HG03045 (cell line): ENCODE measurements around the gene TTLL10.

Experiments used
- ATAC-seq: cut with Tn5 transposase; IDR thresholded peaks from one replicate; pipeline ENCODE4 v1.9.1; 2021; ENCODE audit warnings: mild to moderate bottlenecking, moderate library complexity; ENCODE audit not compliant: unreplicated experiment

TTLL10 gene

DNA sequence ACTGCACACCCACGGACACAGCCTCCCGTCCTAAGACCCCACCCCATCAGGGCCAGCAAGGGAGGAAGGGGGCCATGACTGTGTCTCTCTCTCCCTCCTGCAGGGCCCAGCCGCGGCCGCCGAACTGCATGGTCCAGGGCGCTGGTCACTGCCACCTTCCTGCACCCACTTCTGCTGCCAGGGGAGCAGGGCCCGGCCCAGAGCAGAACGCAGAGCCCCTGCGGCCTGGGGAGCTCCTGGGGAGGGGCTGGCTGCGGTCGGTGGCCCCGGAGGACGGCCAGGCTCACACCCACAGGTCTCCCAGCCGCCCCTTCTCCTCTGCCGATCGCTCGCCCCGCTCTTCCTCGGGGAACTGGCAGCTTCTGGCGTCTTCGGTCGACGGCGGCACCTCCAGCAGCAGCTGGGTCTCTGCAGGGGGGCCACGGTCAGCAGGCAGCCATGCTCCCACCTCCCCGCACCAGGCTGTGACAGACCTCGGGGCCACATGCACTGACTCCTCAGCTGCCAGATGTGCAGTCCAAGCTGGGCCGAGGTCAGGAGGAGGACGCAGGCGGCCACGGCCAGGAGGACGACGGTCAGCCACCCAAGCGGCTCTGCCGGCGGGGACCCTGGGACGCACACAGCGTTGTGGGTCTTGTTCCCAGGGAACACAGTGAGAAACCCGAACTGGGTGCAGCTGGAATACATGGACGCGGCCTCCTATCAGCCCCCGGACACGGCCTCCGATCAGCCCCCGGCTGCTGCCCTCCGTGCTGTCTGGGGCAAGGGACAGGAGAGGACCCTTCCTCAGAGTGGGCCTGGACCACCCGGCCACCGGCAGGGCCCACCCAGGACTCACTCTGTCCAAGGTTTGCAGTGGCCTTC is 30.1 kb downstream of the TTLL10 start:
- no peak for ATAC-seq

DNA sequence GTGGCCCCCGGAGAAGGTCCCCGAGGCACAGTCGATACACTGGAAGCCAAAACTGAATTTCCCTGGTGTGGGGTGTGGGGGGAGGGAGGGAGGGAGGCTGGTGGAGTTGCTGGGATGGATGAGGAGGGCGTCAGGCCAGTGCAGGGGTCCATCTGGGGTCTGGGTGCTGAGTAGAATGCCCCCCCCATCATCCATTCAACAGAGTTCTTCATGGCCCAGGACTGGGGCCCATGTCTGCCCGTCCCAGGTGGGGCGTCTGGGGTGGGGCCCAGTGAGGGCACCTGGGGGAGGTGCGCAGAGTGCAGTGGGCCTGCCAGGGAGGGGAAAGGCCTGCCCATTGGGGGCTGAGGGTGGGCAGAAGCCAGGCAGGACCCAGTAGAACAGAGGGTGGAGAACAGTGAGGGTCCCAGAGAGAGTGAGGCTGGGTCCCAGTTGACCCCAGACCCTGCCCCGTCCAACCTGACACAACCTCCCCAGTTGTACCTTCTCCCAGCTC is 30.8 kb downstream of the TTLL10 start:
- no peak for ATAC-seq

DNA sequence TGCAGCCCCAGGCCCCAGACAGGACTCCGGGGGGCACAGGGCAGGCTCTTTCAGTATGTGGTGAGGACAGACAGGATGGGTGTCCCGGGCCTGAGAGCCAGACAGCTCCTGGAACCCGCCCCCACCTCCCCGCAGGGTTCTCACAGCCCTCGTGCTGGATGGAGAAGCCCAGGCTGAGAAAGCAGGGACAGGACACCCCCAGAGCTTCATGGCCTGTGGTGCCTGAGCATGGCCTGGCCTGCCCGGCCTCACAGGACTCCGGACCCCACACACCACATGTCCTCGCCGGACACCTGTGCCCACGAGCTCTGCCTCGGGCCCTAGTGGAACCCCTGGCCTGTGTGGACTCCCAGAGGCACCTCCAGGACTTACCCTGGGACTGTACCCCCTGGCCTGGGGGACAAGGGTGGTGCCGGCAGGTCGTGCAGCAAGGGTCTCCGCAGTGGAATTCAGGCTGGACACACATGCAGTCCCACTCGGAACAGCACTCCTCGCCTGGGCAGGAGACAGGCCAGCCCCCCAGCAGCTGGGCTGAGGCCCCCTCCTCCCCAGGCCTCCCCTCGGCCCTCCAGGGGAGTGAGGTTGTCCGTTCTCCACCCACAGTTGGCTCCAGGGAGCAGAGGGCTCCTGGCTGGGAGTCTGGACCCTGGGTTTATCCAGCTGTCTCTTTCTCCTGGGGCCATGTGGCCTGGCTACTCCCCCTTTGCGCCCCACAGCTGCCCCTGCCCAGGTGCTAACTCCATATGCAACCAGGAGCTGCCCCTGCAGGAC is 31.5 kb downstream of the TTLL10 start:
- no peak for ATAC-seq

DNA sequence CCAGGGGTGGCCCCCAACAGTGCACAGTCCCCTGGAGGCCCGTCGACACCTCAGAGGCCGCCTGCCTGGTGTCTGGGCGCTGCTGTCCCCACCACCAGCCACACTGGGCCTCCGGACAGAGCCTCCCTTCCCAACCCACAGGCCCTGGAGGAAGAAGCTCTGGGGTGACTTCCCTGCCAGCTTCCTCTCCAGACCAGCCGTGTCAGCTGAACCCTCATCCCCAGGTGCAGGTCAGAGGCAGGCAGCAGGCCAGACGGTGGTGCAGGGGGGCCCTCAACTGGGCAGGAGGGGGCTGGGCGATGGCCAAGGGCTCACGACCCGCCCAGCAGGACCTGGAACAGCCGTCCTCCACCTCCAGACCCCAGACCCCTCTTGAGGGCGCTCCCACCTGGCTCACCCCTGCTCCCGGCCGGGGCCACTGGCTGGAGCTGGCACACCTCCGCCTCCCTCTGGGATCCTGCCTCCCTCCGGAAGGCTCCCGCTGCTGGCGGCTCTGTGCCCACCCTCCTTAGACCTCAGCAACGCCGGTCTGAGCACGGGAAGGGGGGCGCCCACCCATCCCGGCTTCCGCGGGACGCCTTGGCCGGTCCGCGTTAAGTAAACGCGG is 32.2 kb downstream of the TTLL10 start:
- ATAC-seq, result no peak

DNA sequence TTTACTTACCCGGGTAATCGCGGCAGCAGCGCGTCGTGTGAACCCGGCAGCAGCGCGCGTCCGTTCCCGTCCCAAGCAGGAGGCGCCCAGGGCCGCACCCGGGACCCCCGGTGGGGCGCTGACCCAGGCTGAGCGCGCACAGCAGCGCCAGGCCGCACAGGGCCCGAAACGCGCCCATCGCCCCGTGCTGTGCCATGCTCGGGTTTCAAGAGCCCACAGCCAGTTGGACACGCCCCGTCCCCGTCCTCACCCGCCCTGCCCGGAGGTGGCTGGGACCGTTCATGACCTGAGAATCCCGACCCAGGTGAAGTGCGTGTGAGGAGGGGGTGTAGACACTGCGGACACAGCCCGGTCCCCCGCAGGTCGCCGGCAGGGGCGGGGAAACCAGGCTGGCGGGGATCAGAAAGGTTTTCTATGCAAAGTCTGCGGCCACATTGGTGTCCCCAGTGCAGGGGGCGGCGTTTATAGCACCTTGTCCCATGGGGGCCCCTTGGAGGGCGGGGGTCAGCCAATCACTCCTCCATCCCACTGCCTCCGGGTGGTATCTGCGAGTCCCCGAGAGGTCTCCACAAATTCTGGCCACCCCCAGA is 32.8 kb downstream of the TTLL10 start, which contains the start of gene TNFRSF18:
TNFRSF18 (minus strand) TSS at position 217 of the 590 bp plus-strand sequence; CDS start at position 196, 21 bp downstream.
- ATAC-seq, result no peak

DNA sequence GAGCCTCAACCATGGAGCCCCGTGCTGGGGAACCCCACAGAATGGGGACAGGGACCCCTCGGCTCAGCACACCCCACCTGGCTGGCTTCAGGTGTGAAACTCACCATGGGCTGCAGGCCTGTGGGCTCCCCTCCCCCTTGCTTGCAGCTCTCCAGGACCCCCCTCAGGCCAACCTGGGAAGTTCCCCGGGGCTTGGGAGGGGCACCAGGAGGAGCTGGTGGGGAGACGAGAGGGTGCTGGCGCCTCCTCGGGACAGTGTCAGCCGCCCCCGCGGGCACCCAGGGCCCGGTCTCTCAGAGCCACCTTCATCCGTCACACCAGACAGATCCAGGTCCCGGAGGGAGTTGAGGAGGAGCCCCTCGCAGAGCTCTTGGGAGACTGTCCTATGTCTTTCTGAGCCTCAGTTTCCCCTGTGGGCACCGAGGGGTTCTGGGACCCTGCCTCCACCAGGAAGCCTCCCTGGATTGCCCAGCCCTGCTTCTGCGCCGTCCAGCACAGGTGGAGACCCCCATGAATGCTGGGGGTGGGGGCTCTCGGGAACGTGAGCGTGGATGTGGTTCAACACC is 33.4 kb downstream of the TTLL10 start:
- ATAC-seq, result no peak

DNA sequence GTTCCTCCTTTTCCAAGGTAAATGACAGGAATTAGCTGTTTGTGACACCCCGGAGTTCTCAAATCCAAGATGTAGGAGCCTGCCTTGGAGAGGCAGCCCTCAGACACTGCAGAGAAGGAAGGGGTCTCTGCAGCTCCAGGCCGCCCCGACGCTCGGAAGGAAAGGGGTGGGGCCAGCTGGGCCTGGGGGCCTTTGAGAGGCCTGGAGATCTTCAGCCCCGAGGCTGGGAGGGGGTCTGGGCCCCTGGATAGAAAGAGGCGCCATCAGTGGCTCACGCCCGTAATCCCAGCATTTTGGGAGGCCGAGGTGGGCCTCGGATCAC is 33.9 kb downstream of the TTLL10 start:
- ATAC-seq, result no peak

DNA sequence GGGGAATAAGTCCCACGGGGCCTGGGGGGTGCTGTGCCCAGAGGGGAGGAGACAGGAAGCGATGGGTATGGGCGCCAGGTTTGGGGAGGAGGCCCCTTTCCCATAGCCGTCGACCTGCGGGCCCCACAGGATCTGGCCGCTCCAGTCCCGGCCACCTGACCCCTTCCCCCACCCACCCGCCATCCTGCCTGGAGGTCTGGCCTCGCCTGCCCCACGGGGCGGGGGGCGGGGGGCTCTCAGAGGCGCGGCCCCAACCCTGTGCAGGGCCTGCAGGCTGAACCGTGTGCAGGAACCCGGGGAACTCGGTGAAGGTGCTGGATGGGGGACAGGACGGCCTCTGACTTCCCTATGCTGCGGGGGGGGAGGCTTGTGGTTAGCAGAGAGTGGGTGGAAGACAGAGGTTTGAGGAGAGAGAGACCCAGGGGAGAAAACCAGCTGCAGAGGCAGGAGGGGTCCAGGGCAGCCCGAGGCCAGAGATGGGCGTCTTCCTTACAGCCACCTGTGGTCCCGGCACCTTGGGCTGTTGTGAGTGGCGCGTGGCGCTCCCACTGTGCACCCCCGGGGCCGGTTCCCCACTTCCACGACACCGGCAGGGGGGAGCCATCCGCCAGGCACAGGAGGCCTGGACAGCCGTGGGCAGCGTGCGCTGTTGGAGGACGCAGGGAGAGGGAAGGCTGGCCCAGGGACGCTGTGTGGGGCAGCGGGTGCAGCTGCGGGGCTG is 35.2 kb downstream of the TTLL10 start:
- no peak for ATAC-seq

DNA sequence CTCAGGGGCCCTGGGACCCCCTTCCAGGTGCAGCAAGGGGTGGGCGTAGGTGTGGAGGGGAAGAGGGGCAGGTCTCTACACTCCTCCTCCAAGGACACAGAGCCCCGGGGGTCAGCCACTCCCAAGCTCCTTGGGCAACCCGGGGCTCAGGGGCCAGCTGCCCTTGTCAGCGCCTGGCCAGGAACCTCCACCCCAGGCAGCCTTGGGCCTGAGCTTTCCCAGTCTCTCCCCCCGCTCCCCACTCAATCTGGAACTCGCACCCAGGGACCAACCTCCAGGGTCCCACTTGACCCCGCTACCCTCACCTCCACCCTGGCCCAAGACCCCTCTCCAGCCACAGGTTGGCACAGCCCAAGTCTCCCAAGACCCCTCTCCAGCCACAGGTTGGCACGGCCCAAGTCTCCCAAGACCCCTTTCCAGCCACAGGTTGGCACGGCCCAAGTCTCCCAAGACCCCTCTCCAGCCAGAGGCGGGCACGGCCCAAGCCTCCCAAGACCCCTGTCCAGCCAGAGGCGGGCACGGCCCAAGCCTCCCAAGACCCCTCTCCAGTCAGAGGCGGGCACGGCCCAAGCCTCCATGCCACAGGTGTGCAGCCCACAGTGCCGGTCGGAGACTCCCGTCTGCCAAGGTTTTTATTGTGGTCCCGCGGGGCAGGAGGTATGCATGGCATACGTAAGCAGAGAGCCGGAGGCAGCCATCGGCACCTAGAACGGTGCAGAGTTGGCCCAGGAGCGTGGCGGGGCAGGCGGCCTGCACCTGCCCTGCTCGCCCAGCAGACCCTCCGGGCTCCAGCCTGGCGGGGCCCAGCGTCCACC is 37.3 kb downstream of the TTLL10 start:
- ATAC-seq, result no peak

DNA sequence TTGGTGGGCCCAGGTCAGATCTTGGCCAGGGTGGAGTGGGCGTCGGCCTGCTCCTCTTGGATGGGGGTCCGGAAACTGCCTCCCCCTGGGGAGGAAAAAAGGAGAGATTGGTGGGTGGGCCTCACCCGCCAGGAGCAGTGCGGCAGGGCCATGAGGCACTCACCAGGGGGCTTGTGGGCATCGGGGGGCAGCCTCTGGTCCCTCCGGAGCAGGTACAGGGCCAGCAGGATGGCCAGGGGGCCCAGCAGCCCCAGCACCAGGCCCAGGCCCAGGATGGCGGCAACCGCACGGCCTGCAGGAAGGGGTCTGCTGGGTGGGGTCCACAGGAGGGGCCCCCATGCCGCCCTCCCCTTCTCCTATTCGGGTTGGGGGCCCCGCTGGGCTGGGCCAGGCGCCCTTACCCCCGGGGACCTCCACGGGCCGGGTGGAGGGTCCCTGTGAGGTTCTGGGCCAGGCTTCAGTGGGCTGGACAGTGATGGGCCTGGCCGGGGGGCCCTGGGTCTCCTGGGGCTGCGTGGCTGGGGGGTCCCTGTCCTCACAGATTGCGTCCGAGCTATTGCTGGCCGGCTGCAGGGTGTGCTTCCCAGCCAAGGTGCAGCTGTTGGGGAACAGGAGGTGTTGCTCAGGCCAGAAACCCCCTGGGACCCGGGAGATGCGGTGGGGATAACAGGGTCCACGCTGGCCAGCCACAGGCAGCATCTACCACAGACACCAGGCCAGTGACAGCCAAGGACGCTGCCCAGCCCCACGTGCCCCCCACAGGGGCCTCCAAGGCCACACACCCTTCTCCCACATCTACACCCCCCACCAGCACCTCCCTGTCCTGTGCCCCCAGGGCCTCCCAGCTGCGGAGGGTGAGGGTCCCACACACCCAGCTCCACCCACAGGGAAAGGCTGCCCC is 38.1 kb downstream of the TTLL10 start:
- ATAC-seq, result no peak

DNA sequence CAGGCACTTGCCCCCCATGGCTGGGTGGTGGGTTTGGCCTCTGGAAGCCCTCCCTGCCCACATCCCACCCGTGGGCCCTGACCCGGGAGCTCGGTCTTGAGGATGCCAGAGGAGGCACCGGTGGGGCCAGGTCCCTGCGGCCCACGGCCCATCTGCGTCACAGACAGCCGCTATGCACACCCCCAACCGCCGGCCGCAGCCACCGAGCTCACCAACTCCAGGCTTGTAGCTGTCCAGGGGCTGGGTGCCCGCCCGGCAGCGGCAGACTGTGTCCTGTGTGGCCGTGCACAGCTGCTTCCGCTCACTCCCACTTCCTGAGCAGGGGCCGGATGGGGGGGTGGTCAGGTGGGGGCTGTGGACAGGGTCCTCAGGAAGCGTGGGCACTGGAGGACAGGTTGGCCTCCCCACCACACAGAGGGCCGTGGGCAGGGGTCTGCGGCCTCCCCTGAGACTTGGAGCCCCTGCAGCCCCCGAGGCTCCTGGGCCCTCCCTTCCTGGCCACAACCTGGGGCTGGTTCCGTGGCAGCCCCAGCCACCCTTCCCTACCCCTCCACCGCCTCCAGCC is 39.2 kb downstream of the TTLL10 start:
- no peak for ATAC-seq

DNA sequence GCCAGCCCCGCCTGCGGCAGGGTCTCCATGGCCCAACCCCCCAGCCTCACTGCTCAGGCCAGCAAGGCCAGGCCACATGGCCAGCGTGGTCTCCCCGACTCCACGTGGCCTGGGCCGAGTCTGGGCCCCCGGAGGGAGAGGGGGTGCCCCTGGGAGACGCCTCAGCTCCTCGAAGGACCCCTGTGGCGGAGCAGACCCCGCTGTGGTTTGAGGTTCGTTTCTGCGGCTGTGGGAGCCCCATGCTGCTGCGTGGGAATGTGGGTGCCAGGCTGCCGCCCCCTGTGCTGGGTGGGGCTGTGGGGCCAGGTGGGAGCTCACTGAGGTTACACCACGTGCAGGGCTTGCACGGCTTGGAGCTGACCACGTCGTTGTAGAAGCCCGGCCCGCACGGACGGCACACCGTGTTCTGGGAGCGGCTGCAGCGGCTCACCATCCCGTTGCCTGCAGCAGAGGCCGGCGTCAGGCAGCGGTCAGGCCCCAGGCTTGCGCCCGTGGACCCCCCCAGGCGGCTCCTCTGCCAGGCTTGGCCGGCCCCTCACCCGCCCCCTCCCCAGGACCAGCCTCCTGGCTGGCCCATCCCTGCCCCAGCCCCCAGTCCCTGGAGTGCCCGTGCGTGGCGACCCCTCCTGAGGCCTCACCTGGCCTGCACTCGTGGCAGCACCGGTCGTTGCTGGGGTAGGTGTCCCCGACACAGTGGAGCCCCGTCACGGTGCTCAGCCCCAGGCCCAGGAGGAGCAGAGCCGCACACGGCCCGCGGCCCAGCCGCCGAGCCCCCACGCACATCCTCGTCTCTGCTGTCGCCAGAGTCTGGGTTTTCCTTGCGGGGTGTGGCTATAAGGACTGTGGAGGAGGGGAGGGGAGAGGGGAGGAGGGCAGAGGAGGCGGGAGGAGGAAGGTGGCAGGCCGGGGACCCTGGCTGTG is 39.9 kb downstream of the TTLL10 start, which contains the start of gene TNFRSF4:
TNFRSF4 (minus strand) TSS at position 809 of the 921 bp plus-strand sequence; CDS start at position 783, 26 bp downstream.
- no peak for ATAC-seq

DNA sequence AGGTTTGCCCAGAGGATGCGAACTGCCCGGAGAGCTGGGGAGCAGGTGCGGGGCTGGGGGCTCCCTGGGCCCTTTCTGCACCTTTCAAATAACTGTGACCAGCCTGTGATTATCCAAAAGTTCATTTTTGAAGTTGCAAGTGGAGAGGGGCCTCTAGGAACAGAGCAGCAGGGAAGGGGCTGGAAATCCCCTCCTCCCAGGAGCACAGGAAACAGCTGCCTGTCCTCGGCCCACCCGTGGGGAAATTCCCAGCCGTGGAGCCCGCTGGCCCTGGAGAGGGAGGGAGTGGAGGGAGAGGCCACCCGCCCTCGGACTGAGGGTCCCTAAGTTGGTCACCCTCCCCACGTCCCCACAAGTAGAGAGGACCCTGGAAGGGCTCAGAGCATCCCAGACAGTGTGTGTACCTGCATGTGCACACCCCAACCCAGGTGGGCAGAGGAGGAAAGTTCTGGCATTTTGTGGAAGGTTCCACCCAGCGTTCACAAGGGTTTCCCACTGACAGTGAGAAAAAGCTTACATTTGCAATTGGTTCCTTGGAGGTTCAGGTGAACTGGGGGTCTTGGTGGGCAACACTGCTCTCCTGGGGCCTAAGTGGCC is 41.5 kb downstream of the TTLL10 start:
- no peak for ATAC-seq

DNA sequence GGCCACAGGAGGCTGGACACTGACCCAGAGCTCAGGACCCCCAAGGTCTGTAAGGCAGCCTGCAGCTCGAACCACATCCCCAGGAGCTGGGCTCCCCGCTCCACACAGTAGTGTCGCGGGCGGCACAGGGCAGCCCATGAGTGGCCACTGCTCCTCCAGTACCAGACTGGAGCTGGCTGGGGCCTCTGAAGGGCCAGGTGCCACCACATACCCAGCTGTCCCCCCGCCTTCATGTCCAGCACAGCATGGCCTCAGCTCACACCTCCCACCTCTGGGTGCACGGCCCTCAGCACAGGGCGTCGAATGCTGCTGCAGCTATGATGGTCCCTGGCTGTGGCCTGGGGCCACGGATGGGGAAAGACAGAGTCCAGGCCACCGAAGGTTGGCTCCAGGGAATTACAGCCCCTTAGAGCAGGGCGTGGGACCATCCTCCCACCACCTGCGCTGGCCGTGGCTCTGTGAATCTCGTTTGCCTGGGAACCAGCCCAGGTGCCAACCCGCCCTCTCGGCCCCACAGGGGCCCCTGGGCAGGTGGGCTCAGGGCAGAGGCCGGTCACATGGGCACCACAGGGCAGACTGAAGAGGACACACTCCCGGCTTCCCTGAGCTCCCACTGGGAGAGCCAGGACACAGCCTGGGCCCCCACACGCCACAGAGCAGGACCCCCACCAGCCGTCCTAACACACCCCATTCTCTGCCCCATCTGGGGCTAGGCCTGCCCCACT is 42.4 kb downstream of the TTLL10 start:
- no peak for ATAC-seq

DNA sequence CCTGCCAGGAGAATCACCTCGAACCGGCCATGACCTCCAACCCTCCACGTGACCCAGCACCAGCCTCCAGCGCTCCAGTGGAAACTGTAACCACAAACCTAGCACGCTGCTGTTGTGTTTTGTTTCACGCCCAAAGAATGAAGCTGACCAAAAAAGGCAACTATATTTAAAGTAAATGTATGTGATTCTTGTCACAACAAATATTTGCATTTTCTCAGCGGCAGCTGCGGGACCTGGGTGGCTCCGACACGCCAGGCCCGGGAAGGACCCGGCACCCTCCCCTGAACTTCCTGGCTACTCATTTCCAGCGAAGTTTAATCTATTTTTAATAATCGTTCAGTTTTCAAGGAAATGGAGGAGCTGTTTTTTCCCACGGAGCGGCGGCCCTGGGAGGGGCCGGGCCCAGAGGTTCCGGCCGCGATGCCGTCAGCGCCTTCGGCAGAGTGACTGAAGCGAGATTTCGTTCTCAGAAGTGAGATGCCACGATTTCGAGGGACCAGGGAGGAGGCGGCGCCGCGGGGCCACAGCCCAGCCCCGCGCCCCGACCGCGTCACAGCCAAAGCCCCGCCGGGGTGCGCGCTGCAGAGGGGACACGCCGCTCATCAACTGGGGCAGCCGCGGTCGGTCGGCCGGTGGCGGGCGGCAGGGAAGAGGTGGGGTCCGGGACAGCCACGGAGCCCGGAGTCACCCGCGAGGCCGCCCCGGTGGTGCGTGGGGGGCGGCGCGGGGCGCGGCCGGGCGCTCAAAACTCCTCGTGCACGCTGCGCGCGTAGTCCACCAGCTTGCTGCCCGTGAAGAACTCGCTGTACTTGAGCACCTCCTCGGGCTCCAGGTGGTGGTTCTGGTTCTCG is 43.3 kb downstream of the TTLL10 start:
- ATAC-seq, result no peak
